HL-60 (cell line): ENCODE results near the gene WRNIP1.

Experiments used
- DNase-seq, 2 experiments: peaks; one replicate each; pipeline ENCODE4 v3.0.0-alpha.2; 2010 to 2020; ENCODE audit warnings: low read depth in 1 of 2, low spot score in 1 of 2
- H3K27ac ChIP-seq: fragments of 250-450 bp; sonication (Bioruptor Pico); replicated peaks from 2 replicates; pipeline ENCODE4 v1.5.1; 2020; ENCODE audit warnings: mild to moderate bottlenecking, moderate library complexity
- H3K27me3 ChIP-seq: fragments of 250-450 bp; sonication (Bioruptor Pico); 2 replicates; pipeline ENCODE4 v1.5.1; 2021; ENCODE audit warnings: mild to moderate bottlenecking, moderate library complexity; ENCODE audit not compliant: insufficient read depth, poor library complexity, severe bottlenecking
- H3K4me3 ChIP-seq: replicated peaks from 2 replicates; pipeline ENCODE4 v1.5.1; 2011; ENCODE audit warnings: mild to moderate bottlenecking, control low read depth, low read length; ENCODE audit not compliant: insufficient read depth
- GABPA ChIP-seq: IDR thresholded peaks from 2 replicates; pipeline ENCODE4 v1.6.1; 2012; ENCODE audit warnings: low read depth
- POLR2AphosphoS5 ChIP-seq: IDR thresholded peaks from 2 replicates; pipeline ENCODE4 v1.6.1; 2012; ENCODE audit warnings: low read depth
- SPI1 ChIP-seq: IDR thresholded peaks from 2 replicates; pipeline ENCODE4 v1.6.1; 2012; ENCODE audit warnings: low read depth, mild to moderate bottlenecking, borderline replicate concordance
- TF ChIP-seq, protein P1 (sequence below): IDR thresholded peaks from one replicate; pipeline ENCODE4 v1.5.1; 2011; ENCODE audit warnings: low read length, control low read depth, inconsistent platforms; ENCODE audit not compliant: insufficient read depth
- TF ChIP-seq, protein P2 (sequence below): IDR thresholded peaks from 2 replicates; pipeline ENCODE4 v1.6.1; 2012; ENCODE audit warnings: low read depth; ENCODE audit not compliant: insufficient replicate concordance

Gene WRNIP1

DNA sequence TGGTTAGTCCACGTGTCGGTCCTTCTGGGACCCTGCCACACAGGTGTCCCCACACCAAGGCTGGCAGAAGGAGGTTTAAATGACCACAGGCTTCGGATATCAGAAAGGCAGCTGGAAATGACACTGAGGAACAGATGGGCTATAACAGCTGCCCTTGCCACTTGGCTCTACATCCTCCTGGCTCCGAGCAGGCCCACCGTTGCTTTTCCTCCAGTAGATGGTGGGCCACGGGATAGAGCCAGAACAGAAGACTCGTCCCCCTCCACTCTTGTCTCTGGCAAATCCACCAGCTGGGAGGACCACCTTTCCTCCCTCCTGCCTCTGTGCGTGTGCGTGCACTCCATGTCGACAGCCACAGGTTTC lies 17.6 kb downstream of the WRNIP1 start:
- H3K27me3 ChIP-seq, result no peaks in the 10 kb centered on the region
- no peak overlapping the region for H3K27ac ChIP-seq
- no peak overlapping the region for H3K4me3 ChIP-seq
- TF ChIP-seq, protein P1, sequence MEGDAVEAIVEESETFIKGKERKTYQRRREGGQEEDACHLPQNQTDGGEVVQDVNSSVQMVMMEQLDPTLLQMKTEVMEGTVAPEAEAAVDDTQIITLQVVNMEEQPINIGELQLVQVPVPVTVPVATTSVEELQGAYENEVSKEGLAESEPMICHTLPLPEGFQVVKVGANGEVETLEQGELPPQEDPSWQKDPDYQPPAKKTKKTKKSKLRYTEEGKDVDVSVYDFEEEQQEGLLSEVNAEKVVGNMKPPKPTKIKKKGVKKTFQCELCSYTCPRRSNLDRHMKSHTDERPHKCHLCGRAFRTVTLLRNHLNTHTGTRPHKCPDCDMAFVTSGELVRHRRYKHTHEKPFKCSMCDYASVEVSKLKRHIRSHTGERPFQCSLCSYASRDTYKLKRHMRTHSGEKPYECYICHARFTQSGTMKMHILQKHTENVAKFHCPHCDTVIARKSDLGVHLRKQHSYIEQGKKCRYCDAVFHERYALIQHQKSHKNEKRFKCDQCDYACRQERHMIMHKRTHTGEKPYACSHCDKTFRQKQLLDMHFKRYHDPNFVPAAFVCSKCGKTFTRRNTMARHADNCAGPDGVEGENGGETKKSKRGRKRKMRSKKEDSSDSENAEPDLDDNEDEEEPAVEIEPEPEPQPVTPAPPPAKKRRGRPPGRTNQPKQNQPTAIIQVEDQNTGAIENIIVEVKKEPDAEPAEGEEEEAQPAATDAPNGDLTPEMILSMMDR, result no peak
- no peak for TF ChIP-seq POLR2AphosphoS5
- TF ChIP-seq, protein P2, sequence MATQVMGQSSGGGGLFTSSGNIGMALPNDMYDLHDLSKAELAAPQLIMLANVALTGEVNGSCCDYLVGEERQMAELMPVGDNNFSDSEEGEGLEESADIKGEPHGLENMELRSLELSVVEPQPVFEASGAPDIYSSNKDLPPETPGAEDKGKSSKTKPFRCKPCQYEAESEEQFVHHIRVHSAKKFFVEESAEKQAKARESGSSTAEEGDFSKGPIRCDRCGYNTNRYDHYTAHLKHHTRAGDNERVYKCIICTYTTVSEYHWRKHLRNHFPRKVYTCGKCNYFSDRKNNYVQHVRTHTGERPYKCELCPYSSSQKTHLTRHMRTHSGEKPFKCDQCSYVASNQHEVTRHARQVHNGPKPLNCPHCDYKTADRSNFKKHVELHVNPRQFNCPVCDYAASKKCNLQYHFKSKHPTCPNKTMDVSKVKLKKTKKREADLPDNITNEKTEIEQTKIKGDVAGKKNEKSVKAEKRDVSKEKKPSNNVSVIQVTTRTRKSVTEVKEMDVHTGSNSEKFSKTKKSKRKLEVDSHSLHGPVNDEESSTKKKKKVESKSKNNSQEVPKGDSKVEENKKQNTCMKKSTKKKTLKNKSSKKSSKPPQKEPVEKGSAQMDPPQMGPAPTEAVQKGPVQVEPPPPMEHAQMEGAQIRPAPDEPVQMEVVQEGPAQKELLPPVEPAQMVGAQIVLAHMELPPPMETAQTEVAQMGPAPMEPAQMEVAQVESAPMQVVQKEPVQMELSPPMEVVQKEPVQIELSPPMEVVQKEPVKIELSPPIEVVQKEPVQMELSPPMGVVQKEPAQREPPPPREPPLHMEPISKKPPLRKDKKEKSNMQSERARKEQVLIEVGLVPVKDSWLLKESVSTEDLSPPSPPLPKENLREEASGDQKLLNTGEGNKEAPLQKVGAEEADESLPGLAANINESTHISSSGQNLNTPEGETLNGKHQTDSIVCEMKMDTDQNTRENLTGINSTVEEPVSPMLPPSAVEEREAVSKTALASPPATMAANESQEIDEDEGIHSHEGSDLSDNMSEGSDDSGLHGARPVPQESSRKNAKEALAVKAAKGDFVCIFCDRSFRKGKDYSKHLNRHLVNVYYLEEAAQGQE, result no peak
- no peak for TF ChIP-seq GABPA
- no peak for TF ChIP-seq SPI1
- no peak for DNase-seq

DNA sequence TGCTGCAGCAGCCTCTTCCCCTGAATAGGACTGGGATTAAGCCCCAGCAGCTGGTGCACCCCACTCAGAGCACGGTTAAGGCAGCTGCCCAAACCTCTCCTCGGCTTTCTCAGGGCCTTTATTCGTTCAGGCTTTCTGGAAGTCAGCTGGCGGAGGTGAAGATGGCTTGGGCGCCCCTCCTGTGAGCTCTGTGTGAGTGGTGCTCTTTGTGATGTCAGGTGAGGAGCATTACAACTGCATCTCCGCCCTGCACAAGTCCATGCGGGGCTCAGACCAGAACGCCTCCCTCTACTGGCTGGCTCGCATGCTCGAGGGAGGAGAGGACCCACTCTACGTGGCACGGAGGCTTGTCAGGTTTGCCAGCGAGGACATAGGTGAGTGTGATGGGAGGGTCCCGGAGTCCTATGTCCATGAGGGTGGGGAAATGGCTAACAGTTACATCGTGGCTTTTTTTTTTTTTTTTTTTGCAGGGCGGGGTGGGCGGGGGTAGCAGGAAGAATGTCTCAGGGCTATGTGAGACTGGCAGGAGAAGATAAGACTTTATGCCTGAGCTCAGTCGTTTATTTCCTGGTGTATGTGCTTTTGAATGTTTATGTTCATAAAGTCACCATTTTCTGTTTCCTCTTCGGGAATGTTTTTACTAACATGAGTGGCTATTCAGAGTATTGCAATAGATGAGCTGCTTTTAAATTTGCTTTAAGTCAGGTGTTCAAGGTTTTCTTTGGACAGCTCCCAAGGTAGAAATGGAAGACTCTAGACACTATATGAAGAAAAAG lies 18.2 kb downstream of the WRNIP1 start:
- Histone ChIP-seq H3K4me3 (no peak overlapping the region), H3K27me3 (no peaks in the 10 kb centered on the region), H3K27ac (no peak overlapping the region)
- DNase-seq, result no peak
- TF ChIP-seq SPI1 (no peak), GABPA (no peak), POLR2AphosphoS5 (no peak)
- TF ChIP-seq, protein P1, result no peak
- TF ChIP-seq, protein P2, result no peak

DNA sequence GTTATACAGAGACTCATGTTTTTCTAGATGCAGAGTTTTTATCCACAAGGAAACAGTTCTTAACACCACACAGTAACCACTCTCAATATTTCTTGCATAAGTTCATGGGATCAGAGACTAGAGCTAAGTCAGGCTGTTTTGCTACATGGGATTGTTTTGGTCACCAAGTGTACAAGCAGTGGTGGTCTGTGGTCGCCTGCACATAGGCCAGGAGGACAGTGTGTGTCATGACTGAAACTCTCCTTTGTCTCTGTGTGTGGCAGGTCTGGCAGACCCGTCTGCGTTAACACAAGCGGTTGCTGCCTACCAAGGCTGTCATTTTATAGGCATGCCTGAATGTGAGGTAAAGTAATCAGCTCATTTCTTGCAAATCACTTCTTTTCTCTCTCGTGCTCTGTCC lies 18.9 kb downstream of the WRNIP1 start:
- no peak overlapping the region for H3K27ac ChIP-seq
- DNase-seq, result no peak
- no peak overlapping the region for H3K4me3 ChIP-seq
- H3K27me3 ChIP-seq, result no peaks in the 10 kb centered on the region
- TF ChIP-seq GABPA (no peak), SPI1 (no peak), POLR2AphosphoS5 (no peak)
- TF ChIP-seq, protein P2, result no peak
- TF ChIP-seq, protein P1, result no peak
